Ureter (tissue), 1 donor: ENCODE results near the gene VPS26B. TPM values are rescaled to one million over a fixed set of nuclear protein-coding genes. Genes with fewer than 3 reads are reported as not detected.
"Not testable (repeated sequence)": the region's sequence is repeated elsewhere in the genome, so short reads cannot be mapped to it uniquely, and the experiment has no call there.

ENCODE experiments used
- DNase-seq: peaks from one replicate; pipeline ENCODE4 v3.0.0-alpha.2; 2020; ENCODE audit warnings: low spot score
- total RNA-seq: library from RNA; stranded (reverse); gene quantifications from one replicate; pipeline ENCODE4 v1.2.4, GENCODE V29; 2023
- donor health status: DM: yes; HTN: yes; CAD: no.

VPS26B gene
- total RNA-seq, 1 donor from 2014 or later, result 46.9 TPM

DNA sequence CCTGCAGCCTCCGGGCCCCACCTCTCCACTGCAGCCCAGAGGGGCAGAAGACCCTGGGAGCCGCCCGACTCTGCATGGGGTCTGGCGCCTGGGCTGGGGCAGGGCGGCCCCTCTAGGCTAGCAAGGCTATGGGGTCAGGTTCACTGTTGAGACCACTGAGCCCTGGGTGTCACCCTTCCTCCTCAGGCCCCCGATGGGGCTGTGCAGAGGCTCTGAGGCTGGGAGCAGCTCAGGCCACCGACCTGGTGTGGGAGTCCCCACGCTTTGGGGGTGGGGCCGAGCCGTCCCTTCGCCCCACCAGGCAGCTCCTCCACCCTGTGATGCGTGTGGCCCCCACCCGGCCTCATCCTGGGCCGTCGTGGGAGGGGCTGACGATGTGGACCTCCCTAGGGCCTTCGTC is 57.2 kb downstream of the VPS26B start:
- not testable (repeated sequence) for DNase-seq

- no peak for DNase-seq
Observed at GRCh38 chr11:134282121-134283045, 57.9 kb downstream of the VPS26B start.

- DNase-seq, result no peak
Observed at GRCh38 chr11:134283461-134284230, 59.2 kb downstream of the VPS26B start.

DNA sequence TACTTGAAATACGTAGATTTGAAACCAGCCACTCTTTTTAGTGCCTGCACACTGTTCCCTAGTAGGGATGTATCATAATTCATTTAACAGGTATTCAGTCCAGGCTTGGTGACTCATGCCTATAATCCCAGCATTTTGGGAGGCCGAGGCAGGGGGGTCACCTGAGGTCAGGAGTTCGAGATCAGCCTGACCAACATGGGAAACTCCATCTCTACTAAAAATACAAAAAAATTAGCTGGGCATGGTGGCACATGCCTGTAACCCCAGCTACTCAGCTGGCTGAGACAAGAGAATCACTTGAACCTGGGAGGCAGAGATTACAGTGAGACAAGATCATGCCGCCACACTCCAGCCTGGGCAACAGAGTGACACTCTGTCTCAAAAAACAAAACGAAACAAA is 59.9 kb downstream of the VPS26B start:
- DNase-seq, result not testable (repeated sequence)

GRCh38 chr11:134287561-134287960 is 63.1 kb downstream of the VPS26B start:
- DNase-seq, result no peak

DNA sequence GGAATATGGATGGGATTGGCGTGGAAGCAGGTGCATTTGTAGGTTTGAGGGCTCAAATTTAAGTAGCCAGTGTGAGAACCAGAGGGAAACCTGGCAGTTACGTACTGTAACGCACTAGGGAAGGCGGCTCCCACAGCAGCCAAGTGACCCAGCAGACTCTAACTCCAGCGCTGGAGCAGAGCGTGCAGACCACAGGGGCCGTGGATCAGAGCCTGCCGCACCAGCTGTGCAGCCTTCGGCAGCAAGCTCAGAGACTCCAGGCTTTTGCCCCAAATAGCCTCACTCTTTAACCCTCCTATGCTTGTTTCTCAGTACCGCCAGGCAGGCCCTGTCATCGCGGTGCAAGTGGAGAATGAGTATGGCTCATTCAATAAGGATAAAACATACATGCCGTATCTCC is 64.0 kb downstream of the VPS26B start:
- DNase-seq, result no peak

DNA sequence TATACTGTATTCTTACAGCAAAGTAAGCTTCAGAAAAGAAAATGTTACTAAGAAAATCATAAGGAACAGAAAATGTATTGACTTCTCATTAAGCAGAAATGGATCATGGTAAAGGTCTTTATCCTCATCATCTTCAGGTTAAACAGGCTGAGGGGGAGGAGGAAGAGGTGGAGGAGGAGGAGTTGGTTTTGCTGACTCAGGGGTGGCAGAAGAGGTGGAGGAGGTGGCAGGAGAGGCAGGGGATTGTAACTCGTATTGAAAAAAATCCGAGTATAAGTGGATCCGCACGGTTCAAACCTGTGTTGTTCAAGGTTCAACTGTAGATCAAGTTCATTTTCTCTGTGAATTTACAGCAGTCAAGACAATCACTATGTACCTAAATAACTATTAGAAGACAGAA is 64.7 kb downstream of the VPS26B start:
- peak; percentile 22 for DNase-seq

GRCh38 chr11:134289789-134290188 is 65.3 kb downstream of the VPS26B start:
- no peak for DNase-seq

DNA sequence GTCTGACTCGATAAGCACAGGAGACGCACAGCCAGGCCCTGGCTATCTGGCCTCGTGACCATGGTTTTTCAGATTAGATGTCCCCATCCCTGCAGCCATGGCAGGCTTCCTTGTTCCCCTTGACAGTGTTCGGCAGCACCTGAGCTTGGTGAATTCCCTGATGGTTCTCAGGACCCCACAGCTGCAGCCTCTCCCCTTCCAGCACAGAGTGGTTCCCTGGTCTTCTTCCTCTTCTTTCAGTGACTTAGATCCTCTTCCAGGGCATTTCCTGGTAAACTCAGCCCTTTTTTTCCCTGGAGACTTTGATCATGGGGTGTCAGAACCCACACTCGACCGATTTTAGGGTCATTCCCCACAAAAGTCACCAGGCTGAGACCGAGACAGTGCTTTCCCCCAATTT is 66.2 kb downstream of the VPS26B start:
- DNase-seq, result no peak

DNA sequence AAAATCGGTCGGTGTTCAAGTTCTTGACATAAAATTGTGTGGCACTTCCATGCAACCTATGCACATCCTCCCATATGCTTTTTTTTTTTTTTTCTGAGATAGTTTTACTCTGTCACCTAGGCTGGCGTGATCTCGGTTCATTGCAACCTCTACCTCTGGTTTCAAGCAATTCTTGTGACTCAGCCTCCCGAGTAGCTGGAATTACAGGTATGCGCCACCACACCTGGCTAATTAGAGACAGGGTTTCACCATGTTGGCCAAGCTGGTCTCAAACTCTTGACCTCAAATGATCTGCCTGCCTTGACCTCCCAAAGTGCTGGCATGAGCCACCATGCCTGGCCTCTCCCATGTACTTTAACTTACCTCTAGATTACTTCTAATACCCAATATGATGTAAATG is 66.7 kb downstream of the VPS26B start:
- DNase-seq, result no peak

DNA sequence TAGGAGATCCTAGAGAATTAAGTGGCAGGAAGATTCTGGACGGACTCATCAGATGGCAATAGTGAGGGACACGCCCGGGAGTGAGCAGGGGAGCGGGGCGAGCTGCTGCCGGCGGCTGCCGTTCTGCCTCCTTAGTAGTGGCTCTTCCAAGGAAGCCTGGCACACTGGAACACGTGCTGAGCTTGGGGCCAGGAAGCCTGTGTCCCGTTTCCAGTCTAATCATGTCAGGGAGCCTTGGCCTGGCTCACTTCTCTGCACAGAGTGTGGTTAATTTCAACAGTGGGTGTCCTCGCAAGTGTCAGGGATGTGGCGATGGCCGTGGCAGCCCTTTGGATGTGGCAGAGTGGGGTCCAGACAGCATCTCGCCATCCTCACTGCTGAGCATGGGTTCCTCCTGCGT is 68.2 kb downstream of the VPS26B start:
- no peak for DNase-seq

GRCh38 chr11:134293119-134294113 is 68.9 kb downstream of the VPS26B start:
- DNase-seq, result no peak

DNA sequence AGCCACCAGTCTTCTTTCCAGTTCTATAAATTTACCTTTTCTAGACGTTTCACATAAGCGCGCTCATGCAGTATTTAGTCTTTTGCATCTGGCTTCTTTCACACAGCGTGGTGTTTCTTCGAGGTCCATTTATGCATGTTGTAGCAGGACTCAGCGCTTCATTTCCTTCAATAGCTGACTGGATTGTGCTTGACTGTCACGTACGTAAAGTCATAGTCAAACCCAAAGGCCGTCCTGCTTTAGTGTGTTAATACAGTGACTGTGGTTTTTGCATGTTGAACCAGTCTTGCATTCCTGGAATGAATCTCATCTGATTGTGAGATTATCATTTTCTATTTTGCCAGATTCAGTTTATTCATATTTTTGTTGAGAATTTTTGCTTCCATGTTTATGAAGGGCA is 70.2 kb downstream of the VPS26B start:
- no peak for DNase-seq

Other genes with a start within 250 kb of the VPS26B start
- 33.8 TPM for gene JAM3, start 155.6 kb upstream of the VPS26B start, total RNA-seq
- gene NCAPD3, start 704 bp upstream of the VPS26B start, total RNA-seq, result 20.4 TPM
- 52.1 TPM for gene THYN1, start 28.7 kb downstream of the VPS26B start, total RNA-seq
- 31.1 TPM for gene ACAD8, start 28.9 kb downstream of the VPS26B start, total RNA-seq
- not detected for gene GLB1L3, start 51.7 kb downstream of the VPS26B start, total RNA-seq
- gene GLB1L2, start 107.3 kb downstream of the VPS26B start, total RNA-seq, result 11.1 TPM
- gene B3GAT1, start 187.6 kb downstream of the VPS26B start, total RNA-seq, result 8.6 TPM